ENCODE results near the gene AAK1.
A peak's percentile ranks its signal among the peaks of the same experiment; 100 is the strongest.

Gene AAK1

GRCh38 chr2:69535817-69536241 is 107.7 kb downstream of the AAK1 start:
- ChIA-PET POLR2A (interaction anchor here (0.9 kb wide), 1 partner anchor 147 kb away, joined by 7 read pairs; no protein-coding TSS in a partner anchor), CTCF (interaction anchor here (1.0 to 1.7 kb wide), 3 partner anchors 8 to 204 kb away, joined by 3 to 5 read pairs (median 4); no protein-coding TSS in a partner anchor)
- DNase-seq (ENCODE audit: extremely low spot score): peak; percentile 23
- no peak for TF ChIP-seq CTCF (IDR thresholded peaks at IDR 0.05; ENCODE audit: control extremely low read depth, extremely low read depth, low read depth, missing control alignments)

- TF ChIP-seq CTCF (IDR thresholded peaks at IDR 0.05; ENCODE audit: control extremely low read depth, extremely low read depth, low read depth, missing control alignments): no peak
- no peak for DNase-seq (ENCODE audit: extremely low spot score)
- ChIA-PET CTCF (no interaction called here), POLR2A (no interaction called here)
These were observed 112.4 kb downstream of the AAK1 start for GRCh38 chr2:69531186-69531585.

DNA sequence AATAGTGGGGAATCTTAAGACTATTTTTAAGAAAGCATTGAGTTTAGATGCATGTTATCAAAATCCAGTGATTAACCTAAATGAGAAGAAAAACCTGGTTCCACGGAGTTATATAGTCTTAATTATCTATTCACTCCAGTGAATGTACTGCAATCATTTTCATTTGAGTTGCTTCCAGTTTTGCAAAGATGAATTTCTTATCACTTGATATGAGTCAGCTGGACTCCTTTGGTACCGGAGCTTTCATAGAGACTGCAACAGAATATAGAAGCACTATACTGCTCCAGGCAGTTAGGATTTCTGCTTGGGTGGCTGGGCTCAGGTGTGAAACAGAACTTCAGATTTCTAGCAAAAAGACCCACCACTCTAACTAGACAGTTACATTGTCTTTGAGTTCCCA is 114.1 kb downstream of the AAK1 start:
- no peak for DNase-seq (ENCODE audit: extremely low spot score)
- CTCF ChIA-PET: no interaction called here
- POLR2A ChIA-PET: no interaction called here
- TF ChIP-seq CTCF (IDR thresholded peaks at IDR 0.05; ENCODE audit: control extremely low read depth, extremely low read depth, low read depth, missing control alignments): no peak

GRCh38 chr2:69525261-69525660 is 118.3 kb downstream of the AAK1 start:
- POLR2A ChIA-PET: no interaction called here
- DNase-seq (ENCODE audit: extremely low spot score): no peak
- TF ChIP-seq CTCF (IDR thresholded peaks at IDR 0.05; ENCODE audit: control extremely low read depth, extremely low read depth, low read depth, missing control alignments): no peak
- CTCF ChIA-PET: interaction anchor here (1.0 to 3.0 kb wide), 7 partner anchors 9 to 150 kb away, joined by 3 to 12 read pairs (median 4); no protein-coding TSS in a partner anchor

GRCh38 chr2:69524799-69525198 is 118.7 kb downstream of the AAK1 start:
- CTCF ChIA-PET: interaction anchor here (1.0 to 3.0 kb wide), 5 partner anchors 8 to 107 kb away, joined by 3 to 12 read pairs (median 3); no protein-coding TSS in a partner anchor
- no peak for TF ChIP-seq CTCF (IDR thresholded peaks at IDR 0.05; ENCODE audit: control extremely low read depth, extremely low read depth, low read depth, missing control alignments)
- DNase-seq (ENCODE audit: extremely low spot score): no peak
- POLR2A ChIA-PET: no interaction called here

- no peak for TF ChIP-seq CTCF (IDR thresholded peaks at IDR 0.05; ENCODE audit: control extremely low read depth, extremely low read depth, low read depth, missing control alignments)
- DNase-seq (ENCODE audit: extremely low spot score): no peak
- ChIA-PET POLR2A (no interaction called here), CTCF (interaction anchor here (0.6 to 1.5 kb wide), 2 partner anchors 30 to 43 kb away, joined by 3 read pairs; no protein-coding TSS in a partner anchor)
These were observed 121.8 kb downstream of the AAK1 start for GRCh38 chr2:69521747-69522146.
